ENCODE measurements around the gene CHSY3. TPM values are rescaled to one million over a fixed set of nuclear protein-coding genes. Genes with fewer than 3 reads are reported as not detected.

The CHSY3 gene
- polyA plus RNA-seq, 3 donors, result not detected

DNA sequence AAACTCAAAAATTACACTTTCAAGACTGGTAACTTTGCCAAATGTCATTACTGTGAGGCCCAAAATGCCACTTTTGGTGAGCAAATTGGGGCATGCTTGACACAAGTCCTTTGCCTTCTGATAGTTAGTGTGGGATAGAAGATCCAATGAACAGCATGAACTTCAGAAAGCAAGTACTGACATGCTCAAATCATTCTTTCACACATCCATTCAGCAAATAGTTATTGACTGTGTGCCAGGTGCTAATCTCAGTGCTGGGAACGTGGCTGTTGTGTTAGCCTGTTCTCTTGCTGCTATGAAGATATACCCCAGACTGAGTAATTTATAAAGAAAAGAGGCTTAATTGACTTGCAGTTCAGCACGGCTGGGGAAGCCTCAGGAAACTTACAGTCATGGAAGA, 247.0 kb downstream of the CHSY3 start:
- Histone ChIP-seq H3K36me3 (replicated peaks in 1 of 2; ENCODE audit: control insufficient read depth in 1 of 2, insufficient read depth in 2 of 2, low read length in 2 of 2) (no peaks in the 10 kb centered on the region), H4K20me1 (ENCODE audit: insufficient read depth, low read length) (no peaks in the 10 kb centered on the region), H3K9me3 (replicated peaks in 1 of 2; ENCODE audit: control insufficient read depth in 1 of 2, insufficient read depth in 1 of 2, low read length in 2 of 2) (no peaks in the 10 kb centered on the region), H3K79me2 (ENCODE audit: insufficient read depth, low read length) (no peaks in the 10 kb centered on the region), H3K4me2 (replicated peaks; ENCODE audit: extremely low read depth, low read length, poor library complexity, severe bottlenecking) (no peak overlapping the region), H3K27me3 (ENCODE audit: control insufficient read depth in 2 of 2, insufficient read depth in 2 of 2, low read length in 2 of 2) (no peaks in the 10 kb centered on the region), H2AFZ (ENCODE audit: insufficient read depth, low read depth, low read length, poor library complexity, severe bottlenecking) (no peak overlapping the region), H3K4me1 (ENCODE audit: control insufficient read depth in 1 of 2, insufficient read depth in 2 of 2, low read length in 2 of 2) (no peaks in the 10 kb centered on the region), H3K9ac (ENCODE audit: insufficient read depth, low read length, poor library complexity, severe bottlenecking) (no peak overlapping the region), H3K4me3 (replicated peaks in 1 of 3; ENCODE audit: low read depth in 2 of 3, low read length in 3 of 3) (no peak overlapping the region), H3K27ac (ENCODE audit: low read depth in 1 of 2, low read length in 2 of 2) (no peak overlapping the region)
- no peaks in the 10 kb centered on the region for H3K36me3 Mint-ChIP-seq
- WGBS (ENCODE audit: insufficient coverage), result no CpG with 5 or more reads among the region's 2 CpGs
- no peak overlapping the region for H3K4me3 Mint-ChIP-seq
- peak overlapping the region in 1 of 7 donors; percentile 57 for H3K27ac Mint-ChIP-seq
- TF ChIP-seq, protein P1, sequence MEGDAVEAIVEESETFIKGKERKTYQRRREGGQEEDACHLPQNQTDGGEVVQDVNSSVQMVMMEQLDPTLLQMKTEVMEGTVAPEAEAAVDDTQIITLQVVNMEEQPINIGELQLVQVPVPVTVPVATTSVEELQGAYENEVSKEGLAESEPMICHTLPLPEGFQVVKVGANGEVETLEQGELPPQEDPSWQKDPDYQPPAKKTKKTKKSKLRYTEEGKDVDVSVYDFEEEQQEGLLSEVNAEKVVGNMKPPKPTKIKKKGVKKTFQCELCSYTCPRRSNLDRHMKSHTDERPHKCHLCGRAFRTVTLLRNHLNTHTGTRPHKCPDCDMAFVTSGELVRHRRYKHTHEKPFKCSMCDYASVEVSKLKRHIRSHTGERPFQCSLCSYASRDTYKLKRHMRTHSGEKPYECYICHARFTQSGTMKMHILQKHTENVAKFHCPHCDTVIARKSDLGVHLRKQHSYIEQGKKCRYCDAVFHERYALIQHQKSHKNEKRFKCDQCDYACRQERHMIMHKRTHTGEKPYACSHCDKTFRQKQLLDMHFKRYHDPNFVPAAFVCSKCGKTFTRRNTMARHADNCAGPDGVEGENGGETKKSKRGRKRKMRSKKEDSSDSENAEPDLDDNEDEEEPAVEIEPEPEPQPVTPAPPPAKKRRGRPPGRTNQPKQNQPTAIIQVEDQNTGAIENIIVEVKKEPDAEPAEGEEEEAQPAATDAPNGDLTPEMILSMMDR (IDR thresholded peaks at IDR 0.05), result no peak
- no peaks in the 10 kb centered on the region for H3K4me1 Mint-ChIP-seq
- intact Hi-C loops (cut with micrococcal nuclease), result no loop called here
- no peaks in the 10 kb centered on the region for H3K27me3 Mint-ChIP-seq (ENCODE audit: low read depth in 3 of 3)
- no peak for DNase-seq
- H3K9me3 Mint-ChIP-seq, result peaks cover 0 to 6% (median 2%) of the 10 kb centered on the region in 7 donors

DNA sequence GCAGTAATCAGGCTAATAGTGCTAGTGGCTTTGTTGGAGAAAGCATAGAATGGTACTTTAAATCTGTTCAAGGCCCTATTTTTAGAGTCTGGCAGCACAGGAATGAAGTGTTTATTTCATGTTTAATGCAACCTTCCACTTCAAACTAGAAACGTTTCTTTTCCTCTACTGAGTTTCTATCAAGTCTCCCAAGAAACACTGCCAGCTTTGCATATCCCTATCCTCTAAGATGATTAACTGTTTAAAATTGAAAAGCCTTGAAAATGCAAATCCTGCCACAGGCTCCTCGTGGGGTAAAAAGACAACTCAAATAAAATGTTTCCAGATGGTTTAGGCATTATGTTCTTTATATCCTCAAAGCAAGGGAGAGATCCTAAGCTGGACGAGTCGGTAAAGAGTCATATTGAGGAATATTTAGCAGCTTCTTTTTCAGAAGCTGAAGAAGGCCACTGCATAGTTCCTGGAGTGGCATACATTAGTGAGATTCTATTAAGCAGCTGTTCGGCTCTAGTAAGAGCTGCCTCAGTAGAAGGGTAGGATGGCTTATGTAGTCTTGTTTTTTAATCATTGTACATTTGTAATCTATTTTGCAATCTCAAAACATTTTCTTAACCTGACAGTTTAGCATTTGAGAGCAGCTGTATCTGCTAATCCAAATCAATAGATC, 251.2 kb downstream of the CHSY3 start:
- TF ChIP-seq, protein P1 (IDR thresholded peaks at IDR 0.05), result no peak
- H3K4me2 ChIP-seq (replicated peaks; ENCODE audit: extremely low read depth, low read length, poor library complexity, severe bottlenecking), result no peak overlapping the region
- no peak overlapping the region for H2AFZ ChIP-seq (ENCODE audit: insufficient read depth, low read depth, low read length, poor library complexity, severe bottlenecking)
- no peaks in the 10 kb centered on the region for H3K27me3 ChIP-seq (ENCODE audit: control insufficient read depth in 2 of 2, insufficient read depth in 2 of 2, low read length in 2 of 2)
- H3K36me3 ChIP-seq (replicated peaks in 1 of 2; ENCODE audit: control insufficient read depth in 1 of 2, insufficient read depth in 2 of 2, low read length in 2 of 2), result no peaks in the 10 kb centered on the region
- H4K20me1 ChIP-seq (ENCODE audit: insufficient read depth, low read length), result no peaks in the 10 kb centered on the region
- no peak for DNase-seq
- H3K4me1 Mint-ChIP-seq, result no peaks in the 10 kb centered on the region
- no peaks in the 10 kb centered on the region for H3K36me3 Mint-ChIP-seq
- intact Hi-C loops (cut with micrococcal nuclease), result no loop called here
- no peak overlapping the region for H3K4me3 Mint-ChIP-seq
- no peak overlapping the region for H3K4me3 ChIP-seq (replicated peaks in 1 of 3; ENCODE audit: low read depth in 2 of 3, low read length in 3 of 3)
- no peaks in the 10 kb centered on the region for H3K4me1 ChIP-seq (ENCODE audit: control insufficient read depth in 1 of 2, insufficient read depth in 2 of 2, low read length in 2 of 2)
- no peaks in the 10 kb centered on the region for H3K79me2 ChIP-seq (ENCODE audit: insufficient read depth, low read length)
- H3K27ac ChIP-seq (ENCODE audit: low read depth in 1 of 2, low read length in 2 of 2), result no peak overlapping the region
- no peak overlapping the region for H3K9ac ChIP-seq (ENCODE audit: insufficient read depth, low read length, poor library complexity, severe bottlenecking)
- no peaks in the 10 kb centered on the region for H3K27me3 Mint-ChIP-seq (ENCODE audit: low read depth in 3 of 3)
- H3K27ac Mint-ChIP-seq, result no peak overlapping the region
- H3K9me3 Mint-ChIP-seq, result peaks cover 0 to 5% (median 2%) of the 10 kb centered on the region in 7 donors
- no peaks in the 10 kb centered on the region for H3K9me3 ChIP-seq (replicated peaks in 1 of 2; ENCODE audit: control insufficient read depth in 1 of 2, insufficient read depth in 1 of 2, low read length in 2 of 2)
- 86% methylated on average over 2 of the region's 5 CpGs for WGBS (ENCODE audit: insufficient coverage)
